Coronary artery (tissue), 2 donors: ENCODE data around the gene KANK2.
"Not testable (repeated sequence)": the region's sequence is repeated elsewhere in the genome, so short reads cannot be mapped to it uniquely, and the experiment has no call there.

ENCODE experiments used
- DNase-seq: peaks from one replicate; pipeline ENCODE4 v3.0.0-alpha.2; 2017; ENCODE audit warnings: low spot score
- H3K27ac ChIP-seq, 2 donors: fragments of 200-600 bp; sonication (generic); one replicate each; pipeline ENCODE4 v1.5.1; 2016 to 2019
- H3K4me3 ChIP-seq: fragments of 200-600 bp; sonication (generic); 2 replicates; pipeline ENCODE4 v1.5.1; 2016; ENCODE audit warnings: mild to moderate bottlenecking, moderate library complexity
- CTCF ChIP-seq: fragments of 200-600 bp; sonication (generic); IDR thresholded peaks from one replicate; pipeline ENCODE4 v1.5.1; 2019; ENCODE audit warnings: antibody characterized with exemption

The KANK2 gene

DNA sequence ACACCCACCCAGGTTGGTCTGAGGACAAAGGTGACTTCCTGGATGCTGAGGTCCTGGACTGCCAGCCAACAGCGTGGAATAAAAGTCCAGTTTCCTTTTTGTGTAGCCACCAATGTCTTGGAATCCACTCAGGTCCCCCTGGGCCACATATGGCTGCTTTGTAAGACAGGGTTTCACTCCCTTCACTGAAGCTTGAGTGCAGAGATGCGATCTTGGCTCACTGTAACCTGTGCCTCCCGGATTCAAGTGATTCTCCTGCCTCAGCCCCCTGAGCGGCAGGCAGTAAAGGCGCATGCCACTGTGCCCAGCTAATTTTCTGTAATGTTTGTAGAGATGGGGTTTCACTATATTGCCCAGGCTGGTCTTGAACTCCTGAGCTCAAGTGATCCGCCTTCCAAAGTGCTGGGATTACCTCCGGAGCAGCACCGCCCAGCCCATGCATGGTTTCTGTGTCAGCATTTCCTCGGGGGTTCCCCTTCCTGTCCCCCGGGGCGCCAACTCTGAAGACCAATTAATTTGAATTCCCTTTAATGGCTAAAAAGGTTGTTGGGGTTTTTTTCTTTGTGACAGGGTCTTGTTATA, 17.5 kb downstream of the KANK2 start:
- peak overlapping the region; percentile 79 for H3K27ac ChIP-seq
- no peak for DNase-seq
- no peak for TF ChIP-seq CTCF

DNA sequence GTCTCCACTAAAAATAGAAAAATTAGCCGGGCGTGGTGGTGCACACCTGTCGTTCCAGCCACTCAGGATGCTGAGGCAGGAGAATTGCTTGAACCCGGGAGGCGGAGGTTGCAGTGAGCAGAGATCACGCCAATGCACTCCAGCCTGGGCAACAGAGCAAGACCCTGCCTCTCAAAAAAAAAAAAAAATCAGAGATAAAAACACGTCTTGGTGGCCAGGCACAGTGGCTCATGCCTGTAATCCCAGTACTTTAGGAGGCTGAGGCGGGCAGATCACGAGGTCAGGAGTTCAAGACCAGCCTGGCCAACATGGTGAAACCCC, 18.2 kb downstream of the KANK2 start:
- DNase-seq, H3K4me3 ChIP-seq: not testable (repeated sequence)
- H3K27ac ChIP-seq: peak overlapping the region; percentile 79

More for the DNA sequence above, 17.5 kb downstream of the KANK2 start:
- H3K4me3 ChIP-seq: peak overlapping the region; percentile 35

DNA sequence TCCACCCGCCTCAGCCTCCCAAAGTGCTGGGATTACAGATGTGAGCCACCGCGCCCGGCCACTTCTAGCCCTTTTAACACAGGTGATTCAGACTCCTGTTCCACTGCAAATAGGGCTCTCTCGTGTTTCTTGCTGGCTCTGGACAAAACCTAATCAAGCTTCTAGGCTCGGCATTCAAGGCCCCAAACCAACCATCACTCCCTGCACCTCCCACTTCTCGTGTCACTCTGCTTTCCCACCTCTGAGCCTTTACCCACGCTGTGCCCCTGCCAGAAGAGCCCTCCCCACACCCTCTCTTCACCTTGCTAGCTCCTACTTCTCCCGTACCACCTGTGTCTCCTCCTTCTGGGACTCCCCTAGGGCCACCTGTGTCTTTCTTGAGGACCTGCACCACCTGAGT, 19.8 kb downstream of the KANK2 start:
- TF ChIP-seq CTCF: no peak
- Histone ChIP-seq H3K27ac (peak overlapping the region in 1 of 2 donors; percentile 79), H3K4me3 (no peak overlapping the region)
- no peak for DNase-seq

GRCh38 chr19:11176466-11177193, 20.7 kb downstream of the KANK2 start:
- no peak for TF ChIP-seq CTCF
- Histone ChIP-seq H3K27ac (no peak overlapping the region), H3K4me3 (no peak overlapping the region)
- no peak for DNase-seq

DNA sequence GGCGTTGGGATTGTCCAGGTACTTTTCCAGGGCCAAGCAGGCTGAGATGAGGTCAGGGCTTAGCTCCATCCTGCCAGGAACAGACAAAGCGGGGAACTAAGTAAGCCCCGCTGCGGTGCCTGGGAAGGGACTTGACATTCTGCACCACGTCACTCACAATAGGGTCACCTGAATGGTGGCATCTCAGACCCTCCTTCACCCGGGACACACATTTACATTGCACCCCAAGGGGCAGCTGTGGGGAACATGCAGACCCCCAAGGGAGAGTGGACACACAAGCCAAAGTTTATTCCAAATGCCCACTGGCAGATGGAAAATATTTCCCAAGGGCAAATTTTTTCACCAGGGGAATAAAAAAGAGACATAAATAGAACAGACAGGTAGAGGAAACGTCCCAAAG, 21.4 kb downstream of the KANK2 start:
- DNase-seq: no peak
- Histone ChIP-seq H3K27ac (peak overlapping the region in 1 of 2 donors; percentile 58), H3K4me3 (no peak overlapping the region)
- TF ChIP-seq CTCF: no peak

DNA sequence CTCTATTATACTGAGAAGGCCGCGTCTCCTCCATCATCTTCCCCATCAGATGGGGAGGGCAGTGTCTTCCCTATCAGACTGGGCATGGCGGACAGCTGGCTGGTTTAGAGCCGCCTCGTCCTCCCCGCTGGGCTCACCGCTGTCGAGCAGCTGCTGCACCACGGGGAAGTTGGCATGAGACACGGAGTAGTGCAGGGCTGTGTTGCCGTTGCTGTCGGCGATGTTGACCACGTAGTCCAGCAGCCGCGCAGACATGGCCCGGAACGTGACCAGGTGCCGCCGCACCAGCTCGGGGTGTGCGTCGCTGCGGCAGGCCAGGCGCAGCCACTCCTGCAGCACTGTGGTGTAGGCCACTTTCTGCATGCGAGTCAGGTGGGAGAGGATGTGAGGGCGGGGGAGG, 23.0 kb downstream of the KANK2 start:
- Histone ChIP-seq H3K4me3 (no peak overlapping the region), H3K27ac (peak overlapping the region in 1 of 2 donors; percentile 66)
- DNase-seq: no peak
- TF ChIP-seq CTCF: no peak

DNA sequence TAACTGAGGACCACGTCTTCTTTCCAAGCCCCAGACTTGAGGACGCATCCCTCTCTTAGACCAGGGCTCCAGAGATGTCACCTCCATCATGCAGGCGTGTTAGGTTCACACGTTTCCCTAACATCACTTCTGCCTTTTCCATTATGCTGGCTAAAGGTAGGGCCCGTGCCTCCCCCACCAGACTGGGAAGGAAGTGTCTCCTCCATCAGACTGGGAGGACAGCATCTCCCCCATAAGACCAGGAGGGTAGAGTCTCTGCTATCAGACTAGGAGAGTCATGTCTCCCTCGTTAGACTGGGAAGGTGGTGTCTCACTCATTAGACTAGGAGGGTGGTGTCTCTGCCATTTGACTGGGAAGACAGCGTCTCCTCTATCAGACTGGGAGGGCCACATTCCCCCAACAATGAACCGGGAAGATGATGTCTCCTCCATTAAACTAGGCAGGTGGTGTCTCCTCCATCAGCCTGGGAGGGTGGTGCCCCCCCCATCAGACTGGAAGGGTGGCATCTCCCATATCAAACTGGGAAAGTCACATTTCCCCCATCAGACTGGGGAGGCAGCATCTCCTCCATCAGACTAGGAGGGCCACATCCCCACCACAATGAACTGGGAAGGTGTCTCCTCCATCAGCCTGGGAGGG, 23.7 kb downstream of the KANK2 start:
- no peak for DNase-seq
- H3K4me3 ChIP-seq: no peak overlapping the region
- TF ChIP-seq CTCF: no peak
- H3K27ac ChIP-seq: peak overlapping the region; percentile 37 to 66
